HepG2 (cell line): ENCODE measurements around the gene TCF3. TPM values are rescaled to one million over a fixed set of nuclear protein-coding genes. Genes with fewer than 3 reads are reported as not detected.
A peak's percentile ranks its signal among the peaks of the same experiment; 100 is the strongest.

Experiments used
- AFF4 ChIP-seq: sonication (generic); formaldehyde crosslinking; IDR thresholded peaks from 2 replicates; pipeline ENCODE4 v1.4.0; 2020; ENCODE audit warnings: missing genetic modification reagents
- GATAD1 ChIP-seq: IDR thresholded peaks from 2 replicates; pipeline ENCODE4 v1.6.1; 2016; ENCODE audit warnings: missing genetic modification reagents, missing compliant biosample characterization
- KDM5A ChIP-seq: fragments of 200-600 bp; sonication (generic); IDR thresholded peaks from 2 replicates; pipeline ENCODE4 v1.7.0; 2018; ENCODE audit warnings: antibody characterized with exemption, mild to moderate bottlenecking, low read length, borderline replicate concordance
- KLF9 ChIP-seq: IDR thresholded peaks from 2 replicates; pipeline ENCODE4 v1.6.1; 2016; ENCODE audit warnings: low read depth
- LBX2 ChIP-seq: sonication (generic); formaldehyde crosslinking; IDR thresholded peaks from 2 replicates; pipeline ENCODE4 v1.5.0; 2020; ENCODE audit warnings: missing genetic modification reagents, mild to moderate bottlenecking, borderline replicate concordance
- ZKSCAN8 ChIP-seq: IDR thresholded peaks from 2 replicates; pipeline ENCODE4 v1.6.1; 2016; ENCODE audit warnings: borderline replicate concordance, missing genetic modification reagents, missing compliant biosample characterization
- polyA plus RNA-seq, 8 experiments: library from polyadenylated mRNA; depleted of rRNA in 3 of 8; stranded (reverse) in 7 of 8; unstranded in 1 of 8; fragments of >200 nt; fragmentation: Illumina TruSeq in 4 of 8; extraction: Trizol in 4 of 8; gene quantifications; 2 replicates each; pipeline versions ENCODE4 v1.2.1 to v1.2.3, GENCODE V29; 2011 to 2016; ENCODE audit warnings: low read depth in 4 of 8, missing spikeins in 1 of 8, mixed read lengths in 1 of 8; ENCODE audit not compliant: insufficient read depth in 1 of 8
- total RNA-seq, 5 experiments: library from RNA; depleted of rRNA; stranded (reverse); fragments of >200 nt; fragmentation: Illumina TruSeq; extraction: Trizol; gene quantifications; 2 replicates each; pipeline ENCODE4 v1.2.3, GENCODE V29; 2016; ENCODE audit warnings: low read depth in 1 of 5
- TF ChIP-seq, protein P1 (sequence below): sonication (generic); formaldehyde crosslinking; IDR thresholded peaks from one replicate; pipeline ENCODE4 v1.5.1; 2020; ENCODE audit warnings: mild to moderate bottlenecking, missing genetic modification reagents; ENCODE audit errors: not compliant biosample characterization
- TF ChIP-seq, protein P2 (sequence below): sonication (generic); formaldehyde crosslinking; IDR thresholded peaks from 2 replicates; pipeline ENCODE4 v1.5.0; 2020; ENCODE audit warnings: mild to moderate bottlenecking, missing genetic modification reagents, borderline replicate concordance
- TF ChIP-seq, protein P3 (sequence below): sonication (generic); formaldehyde crosslinking; IDR thresholded peaks from 2 replicates; pipeline ENCODE4 v1.5.1; 2020; ENCODE audit warnings: mild to moderate bottlenecking, missing genetic modification reagents

TCF3 gene
- total and polyA plus RNA-seq, 2 of the 13 experiments (the other 11 are each of a cell fraction or from before 2014, with no cell fraction given): 51.4 to 53.2 TPM

GRCh38 chr19:1652471-1653299 lies at the start of gene TCF3 (continued):
- TF ChIP-seq, protein P1, sequence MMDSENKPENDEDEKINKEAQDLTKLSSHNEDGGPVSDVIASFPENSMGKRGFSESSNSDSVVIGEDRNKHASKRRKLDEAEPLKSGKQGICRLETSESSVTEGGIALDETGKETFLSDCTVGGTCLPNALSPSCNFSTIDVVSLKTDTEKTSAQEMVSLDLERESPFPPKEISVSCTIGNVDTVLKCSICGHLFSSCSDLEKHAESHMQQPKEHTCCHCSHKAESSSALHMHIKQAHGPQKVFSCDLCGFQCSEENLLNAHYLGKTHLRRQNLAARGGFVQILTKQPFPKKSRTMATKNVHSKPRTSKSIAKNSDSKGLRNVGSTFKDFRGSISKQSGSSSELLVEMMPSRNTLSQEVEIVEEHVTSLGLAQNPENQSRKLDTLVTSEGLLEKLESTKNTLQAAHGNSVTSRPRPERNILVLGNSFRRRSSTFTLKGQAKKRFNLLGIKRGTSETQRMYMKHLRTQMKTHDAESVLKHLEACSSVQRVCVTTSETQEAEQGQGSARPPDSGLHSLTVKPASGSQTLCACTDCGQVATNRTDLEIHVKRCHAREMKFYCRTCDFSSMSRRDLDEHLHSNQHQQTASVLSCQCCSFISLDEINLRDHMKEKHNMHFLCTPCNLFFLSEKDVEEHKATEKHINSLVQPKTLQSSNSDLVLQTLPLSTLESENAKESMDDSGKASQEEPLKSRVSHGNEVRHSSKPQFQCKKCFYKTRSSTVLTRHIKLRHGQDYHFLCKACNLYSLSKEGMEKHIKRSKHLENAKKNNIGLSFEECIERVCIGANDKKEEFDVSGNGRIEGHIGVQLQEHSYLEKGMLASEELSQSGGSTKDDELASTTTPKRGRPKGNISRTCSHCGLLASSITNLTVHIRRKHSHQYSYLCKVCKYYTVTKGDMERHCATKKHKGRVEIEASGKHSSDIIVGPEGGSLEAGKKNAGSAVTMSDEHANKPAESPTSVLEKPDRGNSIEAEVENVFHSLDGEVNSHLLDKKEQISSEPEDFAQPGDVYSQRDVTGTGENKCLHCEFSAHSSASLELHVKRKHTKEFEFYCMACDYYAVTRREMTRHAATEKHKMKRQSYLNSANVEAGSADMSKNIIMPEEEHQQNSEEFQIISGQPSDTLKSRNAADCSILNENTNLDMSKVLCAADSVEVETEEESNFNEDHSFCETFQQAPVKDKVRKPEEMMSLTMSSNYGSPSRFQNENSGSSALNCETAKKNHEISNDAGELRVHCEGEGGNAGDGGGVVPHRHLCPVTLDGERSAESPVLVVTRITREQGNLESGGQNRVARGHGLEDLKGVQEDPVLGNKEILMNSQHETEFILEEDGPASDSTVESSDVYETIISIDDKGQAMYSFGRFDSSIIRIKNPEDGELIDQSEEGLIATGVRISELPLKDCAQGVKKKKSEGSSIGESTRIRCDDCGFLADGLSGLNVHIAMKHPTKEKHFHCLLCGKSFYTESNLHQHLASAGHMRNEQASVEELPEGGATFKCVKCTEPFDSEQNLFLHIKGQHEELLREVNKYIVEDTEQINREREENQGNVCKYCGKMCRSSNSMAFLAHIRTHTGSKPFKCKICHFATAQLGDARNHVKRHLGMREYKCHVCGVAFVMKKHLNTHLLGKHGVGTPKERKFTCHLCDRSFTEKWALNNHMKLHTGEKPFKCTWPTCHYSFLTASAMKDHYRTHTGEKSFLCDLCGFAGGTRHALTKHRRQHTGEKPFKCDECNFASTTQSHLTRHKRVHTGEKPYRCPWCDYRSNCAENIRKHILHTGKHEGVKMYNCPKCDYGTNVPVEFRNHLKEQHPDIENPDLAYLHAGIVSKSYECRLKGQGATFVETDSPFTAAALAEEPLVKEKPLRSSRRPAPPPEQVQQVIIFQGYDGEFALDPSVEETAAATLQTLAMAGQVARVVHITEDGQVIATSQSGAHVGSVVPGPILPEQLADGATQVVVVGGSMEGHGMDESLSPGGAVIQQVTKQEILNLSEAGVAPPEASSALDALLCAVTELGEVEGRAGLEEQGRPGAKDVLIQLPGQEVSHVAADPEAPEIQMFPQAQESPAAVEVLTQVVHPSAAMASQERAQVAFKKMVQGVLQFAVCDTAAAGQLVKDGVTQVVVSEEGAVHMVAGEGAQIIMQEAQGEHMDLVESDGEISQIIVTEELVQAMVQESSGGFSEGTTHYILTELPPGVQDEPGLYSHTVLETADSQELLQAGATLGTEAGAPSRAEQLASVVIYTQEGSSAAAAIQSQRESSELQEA: no peak
- TF ChIP-seq AFF4 (no peak), KLF9 (no peak), LBX2 (CRISPR knock-in tag) (no peak), ZKSCAN8 (CRISPR knock-in tag) (no peak), GATAD1 (CRISPR knock-in tag) (peak; percentile 73), KDM5A (peak; percentile 58; the same call in 1 of the 2 replicates)
- TF ChIP-seq, protein P2, sequence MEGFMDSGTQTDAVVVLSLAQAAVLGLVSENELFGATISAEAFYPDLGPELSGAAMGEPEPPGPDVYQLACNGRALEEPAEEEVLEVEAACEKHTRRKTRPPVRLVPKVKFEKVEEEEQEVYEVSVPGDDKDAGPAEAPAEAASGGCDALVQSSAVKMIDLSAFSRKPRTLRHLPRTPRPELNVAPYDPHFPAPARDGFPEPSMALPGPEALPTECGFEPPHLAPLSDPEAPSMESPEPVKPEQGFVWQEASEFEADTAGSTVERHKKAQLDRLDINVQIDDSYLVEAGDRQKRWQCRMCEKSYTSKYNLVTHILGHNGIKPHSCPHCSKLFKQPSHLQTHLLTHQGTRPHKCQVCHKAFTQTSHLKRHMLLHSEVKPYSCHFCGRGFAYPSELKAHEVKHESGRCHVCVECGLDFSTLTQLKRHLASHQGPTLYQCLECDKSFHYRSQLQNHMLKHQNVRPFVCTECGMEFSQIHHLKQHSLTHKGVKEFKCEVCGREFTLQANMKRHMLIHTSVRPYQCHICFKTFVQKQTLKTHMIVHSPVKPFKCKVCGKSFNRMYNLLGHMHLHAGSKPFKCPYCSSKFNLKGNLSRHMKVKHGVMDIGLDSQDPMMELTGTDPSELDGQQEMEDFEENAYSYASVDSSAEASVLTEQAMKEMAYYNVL (CRISPR knock-in tag): no peak
- TF ChIP-seq, protein P3, sequence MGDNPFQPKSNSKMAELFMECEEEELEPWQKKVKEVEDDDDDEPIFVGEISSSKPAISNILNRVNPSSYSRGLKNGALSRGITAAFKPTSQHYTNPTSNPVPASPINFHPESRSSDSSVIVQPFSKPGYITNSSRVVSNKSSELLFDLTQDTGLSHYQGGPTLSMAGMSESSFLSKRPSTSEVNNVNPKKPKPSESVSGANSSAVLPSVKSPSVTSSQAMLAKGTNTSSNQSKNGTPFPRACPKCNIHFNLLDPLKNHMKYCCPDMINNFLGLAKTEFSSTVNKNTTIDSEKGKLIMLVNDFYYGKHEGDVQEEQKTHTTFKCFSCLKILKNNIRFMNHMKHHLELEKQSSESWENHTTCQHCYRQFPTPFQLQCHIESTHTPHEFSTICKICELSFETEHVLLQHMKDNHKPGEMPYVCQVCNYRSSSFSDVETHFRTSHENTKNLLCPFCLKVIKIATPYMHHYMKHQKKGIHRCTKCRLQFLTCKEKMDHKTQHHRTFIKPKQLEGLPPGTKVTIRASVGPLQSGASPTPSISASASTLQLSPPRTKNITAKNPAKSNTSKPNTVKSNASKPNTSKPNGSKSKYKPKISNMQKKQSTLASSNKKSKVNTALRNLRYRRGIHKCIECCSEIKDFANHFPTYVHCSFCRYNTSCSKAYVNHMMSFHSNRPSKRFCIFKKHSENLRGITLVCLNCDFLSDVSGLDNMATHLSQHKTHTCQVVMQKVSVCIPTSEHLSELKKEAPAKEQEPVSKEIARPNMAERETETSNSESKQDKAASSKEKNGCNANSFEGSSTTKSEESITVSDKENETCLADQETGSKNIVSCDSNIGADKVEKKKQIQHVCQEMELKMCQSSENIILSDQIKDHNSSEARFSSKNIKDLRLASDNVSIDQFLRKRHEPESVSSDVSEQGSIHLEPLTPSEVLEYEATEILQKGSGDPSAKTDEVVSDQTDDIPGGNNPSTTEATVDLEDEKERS (CRISPR knock-in tag): 0 out of 2 replicates have a peak, but pooled peaks have one; percentile 12
